Amygdala (tissue), 56 donors: Measurements from ENCODE around the gene SLC25A6.
"Not testable (repeated sequence)": the region's sequence is repeated elsewhere in the genome, so short reads cannot be mapped to it uniquely, and the experiment has no call there.

ENCODE experiments used
- DNase-seq, 56 donors: peaks; one replicate each; lab custom pipeline; 2025; lab: John Stamatoyannopoulos, UW

SLC25A6 gene

DNA sequence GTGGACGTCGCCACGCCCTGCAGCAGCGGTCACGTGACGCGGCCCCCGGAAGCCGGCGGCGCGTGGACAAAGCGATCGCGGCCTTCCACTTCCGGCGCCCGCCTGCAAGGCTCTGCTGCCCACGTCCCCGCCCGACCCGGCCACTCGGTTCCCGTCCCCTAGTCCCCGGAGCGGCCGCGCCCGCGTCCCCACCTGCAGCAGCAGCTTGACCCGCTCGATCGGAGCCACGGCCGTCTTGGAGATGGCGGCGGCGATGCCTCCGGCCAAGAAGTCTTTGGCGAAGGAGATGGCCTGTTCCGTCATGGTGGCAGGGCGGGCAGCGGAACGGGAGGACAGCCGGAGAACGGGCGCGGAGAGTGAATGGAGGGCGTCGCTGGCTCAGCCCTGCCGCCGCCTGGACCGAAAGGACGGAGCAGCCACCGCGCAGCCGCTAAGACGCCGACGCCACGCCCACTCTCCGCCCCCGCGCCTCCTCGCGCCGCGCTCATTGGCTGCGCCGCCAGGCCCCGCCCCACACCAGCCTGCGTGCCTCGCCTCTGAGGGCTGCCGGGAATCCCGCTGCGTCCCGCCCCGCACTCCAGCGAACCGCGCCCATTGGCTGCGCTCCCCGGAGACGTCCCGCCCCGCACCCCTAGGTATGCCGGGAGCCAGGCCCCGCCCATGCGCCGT is at the start of gene SLC25A6:
TSS of gene SLC25A6 (minus strand) at position 407 of the 669 bp plus-strand sequence. CDS start at position 303, 104 bp downstream.
- no peak for DNase-seq

- no peak for DNase-seq
Measured at GRCh38 chrX:1440506-1440905, 48.6 kb upstream of the SLC25A6 start.

- no peak for DNase-seq
Measured at GRCh38 chrX:1435241-1435895, 43.5 kb upstream of the SLC25A6 start.

GRCh38 chrX:1434871-1435240 is 42.9 kb upstream of the SLC25A6 start:
- no peak for DNase-seq

DNA sequence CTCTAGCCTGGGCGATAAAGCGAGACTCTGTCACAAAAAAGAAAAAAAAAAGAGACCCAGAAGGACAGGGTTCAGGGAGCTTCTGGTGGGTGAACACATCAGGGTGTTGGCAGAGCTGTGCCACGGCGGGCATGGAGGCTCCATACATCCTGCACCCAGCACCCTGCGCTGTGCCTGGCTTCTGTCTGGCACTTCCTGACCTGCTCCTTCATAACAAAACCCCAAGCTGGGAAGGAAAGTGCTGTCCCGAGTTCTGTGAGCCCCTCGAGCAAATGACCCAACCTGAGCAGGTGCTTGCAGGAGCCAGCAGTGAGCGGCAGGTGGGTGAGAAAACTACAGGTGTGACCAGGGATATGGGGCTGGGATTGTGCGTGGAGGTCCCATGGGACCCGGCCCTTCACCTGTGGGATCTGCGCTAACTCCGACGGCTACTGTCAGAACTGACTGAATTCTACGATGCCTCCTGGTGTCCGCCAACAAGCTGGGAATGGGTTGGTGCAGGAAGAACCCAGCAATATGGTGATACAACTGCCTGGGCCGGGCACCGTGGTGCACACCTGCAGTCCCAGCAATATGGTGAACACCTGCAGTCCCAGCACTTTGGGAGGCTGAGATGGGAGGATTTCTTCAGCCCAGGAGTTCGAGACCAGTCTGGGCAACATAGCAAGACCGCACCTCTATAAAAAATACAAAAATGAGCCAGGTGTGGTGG is 41.9 kb upstream of the SLC25A6 start:
- DNase-seq, result no peak

DNA sequence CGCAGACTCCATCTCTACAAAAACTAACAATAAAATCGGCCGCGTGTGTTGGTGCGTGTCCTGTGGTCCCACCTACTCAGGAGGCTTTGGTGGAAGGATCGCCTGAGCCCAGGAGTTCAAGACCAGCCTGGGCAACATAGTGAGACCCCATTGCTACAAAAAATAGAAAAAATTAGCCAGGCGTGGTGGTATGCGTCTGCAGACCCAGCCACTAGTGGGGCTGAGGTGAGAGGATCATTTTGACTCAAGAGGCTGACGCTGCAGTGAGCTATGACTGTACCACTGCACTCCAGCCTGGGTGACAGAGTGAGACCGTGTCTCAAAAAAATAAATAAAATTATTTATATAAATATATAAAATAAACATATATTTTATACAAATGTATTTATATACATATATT is 38.5 kb upstream of the SLC25A6 start:
- no peak for DNase-seq

DNA sequence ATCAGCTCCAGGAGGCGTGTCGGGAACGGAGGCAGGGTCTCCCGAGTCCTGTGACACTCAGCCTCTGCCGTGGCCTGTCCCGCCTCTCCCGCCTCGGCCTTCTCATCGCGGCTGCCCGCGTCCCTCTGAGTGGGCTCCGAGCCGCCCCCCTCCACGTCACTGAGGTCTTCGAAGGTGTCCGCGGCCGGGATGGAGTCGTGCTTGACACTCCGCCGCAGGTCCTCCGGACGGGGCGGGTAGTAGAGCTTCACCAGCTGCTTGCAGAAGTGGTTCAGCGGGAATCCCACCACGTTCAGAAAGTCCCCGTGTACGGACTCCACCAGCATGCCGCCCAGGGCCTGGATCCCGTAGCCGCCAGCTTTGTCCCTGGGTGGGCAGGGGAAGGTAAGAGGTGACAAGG is 35.8 kb upstream of the SLC25A6 start:
- DNase-seq, result no peak

DNA sequence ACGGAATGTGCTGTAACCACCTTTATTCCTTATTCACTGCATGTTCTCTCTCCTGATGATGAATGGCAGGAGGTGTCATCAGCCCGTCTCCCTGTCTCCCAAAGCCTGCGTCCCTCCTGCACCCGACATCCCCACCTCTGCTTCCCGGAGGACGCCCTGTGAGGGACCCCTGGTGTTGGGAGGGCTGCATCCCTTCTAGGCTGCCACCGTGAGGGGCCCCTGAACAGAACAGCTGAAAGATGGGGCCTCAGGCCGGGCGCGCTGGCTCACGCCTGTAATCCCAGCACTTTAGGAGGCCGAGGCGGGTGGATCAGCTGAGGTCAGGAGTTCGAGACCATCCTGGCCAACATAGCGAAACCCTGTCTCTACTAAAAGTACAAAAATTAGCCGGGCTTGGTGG is 34.4 kb upstream of the SLC25A6 start:
- not testable (repeated sequence) for DNase-seq

DNA sequence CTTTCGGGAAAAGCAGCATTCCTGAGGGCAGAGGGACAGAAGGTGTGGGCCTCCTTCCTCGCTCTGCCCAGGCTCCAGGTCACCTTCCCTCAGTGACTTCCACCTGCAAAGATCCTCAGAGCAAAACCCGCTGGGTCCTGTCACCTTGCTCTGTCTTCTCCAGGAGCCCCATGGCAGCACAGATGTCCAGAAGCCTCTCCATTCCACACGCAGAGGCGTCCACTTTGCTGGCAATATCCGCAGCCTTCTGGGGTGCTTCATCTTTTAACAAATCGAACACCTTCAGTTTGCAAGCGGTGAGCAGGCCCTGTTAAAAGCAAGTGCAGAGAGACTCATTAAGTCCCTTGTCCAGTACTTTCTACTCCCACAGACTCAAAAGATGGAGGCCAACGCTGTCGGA is 33.5 kb upstream of the SLC25A6 start:
- no peak for DNase-seq

DNA sequence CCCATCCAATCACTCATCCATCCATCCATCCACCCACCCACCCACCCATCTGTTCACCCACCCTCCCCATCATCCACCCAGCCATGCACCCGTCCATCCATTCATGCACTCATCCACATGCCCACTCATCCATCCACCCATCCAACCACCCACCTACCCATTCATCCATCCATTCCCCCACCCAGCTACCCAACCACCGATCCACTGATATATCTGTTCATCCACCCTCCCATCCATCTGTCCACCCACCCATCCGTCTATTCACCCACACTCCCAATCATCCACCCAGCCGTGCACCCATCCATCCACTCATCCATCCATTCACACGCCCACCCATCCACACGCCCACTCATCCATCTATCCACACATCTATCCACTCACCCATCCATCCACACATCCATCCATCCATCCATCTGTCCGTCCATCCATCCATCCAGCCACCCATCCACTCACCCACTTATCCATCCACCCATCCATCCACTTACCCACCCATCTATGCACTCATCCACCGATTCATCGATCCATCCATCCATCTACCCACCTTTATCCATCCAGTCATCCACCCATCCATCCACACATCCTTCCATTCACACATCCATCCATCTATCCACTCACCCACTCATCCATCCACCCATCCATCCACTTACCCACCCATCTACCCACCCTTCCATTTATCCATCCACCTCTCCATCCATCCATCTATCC is 32.4 kb upstream of the SLC25A6 start:
- DNase-seq, result no peak

DNA sequence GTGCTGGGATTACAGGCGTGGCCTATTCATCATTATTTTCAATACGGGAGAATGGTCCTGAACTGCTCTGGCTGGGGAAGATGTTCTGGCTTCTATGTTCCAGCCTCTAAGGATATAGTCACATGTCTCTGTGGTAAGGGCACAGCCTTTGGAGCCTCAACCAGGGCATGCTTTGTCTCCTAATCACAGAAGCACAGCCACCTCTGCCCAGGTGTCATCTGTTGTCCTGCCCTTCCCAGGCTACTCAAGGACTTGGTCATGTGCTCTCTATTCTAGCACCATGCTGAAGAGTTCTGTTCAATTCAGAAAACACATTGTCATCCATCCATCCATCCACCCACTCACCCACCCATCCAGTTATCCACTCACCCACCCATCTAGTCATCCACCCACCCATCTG is 31.3 kb upstream of the SLC25A6 start:
- DNase-seq, result no peak

- no peak for DNase-seq
Measured at GRCh38 chrX:1422135-1422465, 30.2 kb upstream of the SLC25A6 start.

DNA sequence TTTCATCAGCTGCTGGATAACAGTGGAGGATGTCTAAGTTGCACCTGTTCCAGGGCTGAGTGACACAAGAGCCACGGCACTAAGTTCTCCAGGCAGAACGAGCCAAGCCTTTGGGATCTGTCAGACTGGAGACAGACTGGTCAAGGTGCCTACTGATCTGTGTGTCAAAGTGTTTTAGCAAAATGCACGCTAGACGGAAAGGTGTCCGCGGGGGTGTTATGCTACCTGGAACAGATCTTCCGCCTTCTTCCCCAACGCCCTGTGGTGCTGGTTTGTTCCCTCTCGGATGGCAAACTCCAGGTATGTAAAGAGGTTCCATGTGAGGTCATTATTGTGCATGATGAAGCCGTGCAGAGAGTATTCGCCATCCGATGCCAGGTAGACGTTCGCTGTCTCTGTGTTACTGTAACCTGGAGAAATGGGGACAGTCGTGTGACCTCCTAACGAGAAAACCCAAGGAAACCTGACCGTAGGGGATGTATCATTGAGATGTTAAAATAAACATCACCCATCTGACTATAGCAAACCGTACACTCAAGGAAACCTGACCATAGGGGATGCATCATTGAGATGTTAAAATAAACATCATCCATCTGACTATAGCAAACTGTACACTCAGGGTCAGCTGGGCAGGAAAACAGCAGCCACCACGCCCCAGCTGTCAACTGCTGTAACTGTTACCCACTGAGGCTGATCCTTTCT is 29.7 kb upstream of the SLC25A6 start:
- DNase-seq, result no peak

GRCh38 chrX:1420371-1420770 is 28.5 kb upstream of the SLC25A6 start:
- no peak for DNase-seq

GRCh38 chrX:1419545-1420355 is 27.8 kb upstream of the SLC25A6 start:
- DNase-seq, result no peak

DNA sequence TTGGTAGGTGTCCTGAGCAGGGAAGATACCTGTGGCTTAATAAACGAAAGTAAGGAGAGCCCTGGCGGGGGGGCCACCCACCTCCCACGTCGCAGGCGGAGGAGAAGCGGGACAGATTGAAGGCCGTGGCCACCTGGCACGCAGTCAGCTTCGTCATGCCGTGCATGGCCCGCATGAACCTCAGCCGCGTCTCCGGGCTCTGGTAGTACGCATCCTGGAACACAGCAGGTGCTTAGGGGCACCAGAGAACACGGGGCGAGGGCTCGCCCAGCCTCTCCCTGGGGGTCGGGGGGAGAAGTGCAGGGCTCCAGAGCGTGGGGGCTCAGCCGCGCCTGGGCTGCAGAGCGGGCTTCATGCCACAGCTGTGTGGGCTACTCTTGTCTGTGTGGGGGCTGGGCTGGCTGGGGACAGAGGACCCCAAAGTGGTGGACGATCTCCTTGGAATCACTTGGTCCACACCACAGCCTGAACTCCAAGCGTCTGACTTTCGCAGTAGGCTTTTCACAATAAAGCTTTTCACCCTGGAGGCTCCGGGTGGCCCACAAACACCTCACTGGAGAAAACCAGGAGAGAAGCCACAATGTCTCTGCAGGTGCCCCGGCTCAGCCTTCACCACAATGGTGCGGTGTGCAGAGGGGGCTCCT is 27.1 kb upstream of the SLC25A6 start:
- no peak for DNase-seq

- DNase-seq, result no peak
Measured at GRCh38 chrX:1417921-1418771, 26.2 kb upstream of the SLC25A6 start.

GRCh38 chrX:1416965-1417760 is 25.2 kb upstream of the SLC25A6 start:
- DNase-seq, result no peak
